H1 (cell line): ENCODE results near the gene MSI2. TPM values are rescaled to one million over a fixed set of nuclear protein-coding genes. Genes with fewer than 3 reads are reported as not detected.

Experiments
- FOSL1 ChIP-seq: IDR thresholded peaks from 2 replicates; pipeline ENCODE4 v1.6.1; 2011; ENCODE audit warnings: mild to moderate bottlenecking, low read depth, low read length, moderate library complexity; ENCODE audit not compliant: insufficient read depth
- GTF2F1 ChIP-seq: IDR thresholded peaks from 2 replicates; pipeline ENCODE4 v1.6.1; 2012; ENCODE audit warnings: low read depth, low read length, improper control_type of control experiment, borderline replicate concordance
- POLR2AphosphoS5 ChIP-seq: IDR thresholded peaks from 2 replicates; pipeline ENCODE4 v1.6.1; 2011; ENCODE audit warnings: low read depth, low read length
- POU5F1 ChIP-seq: IDR thresholded peaks from 2 replicates; pipeline ENCODE4 v1.6.1; 2011; ENCODE audit warnings: low read depth, mild to moderate bottlenecking, low read length, moderate library complexity
- SP4 ChIP-seq: IDR thresholded peaks from 2 replicates; pipeline ENCODE4 v1.6.1; 2012; ENCODE audit warnings: low read length, inconsistent platforms
- polyA plus RNA-seq, 7 experiments: library from polyadenylated mRNA; depleted of rRNA in 3 of 7; stranded (reverse) in 5 of 7; unstranded in 2 of 7; fragments of >200 nt in 5 of 7; fragments of 200-250 nt in 2 of 7; gene quantifications; 1 replicate in 5 of 7; 2 replicates in 1 of 7; 4 replicates in 1 of 7; pipeline versions ENCODE4 v1.2.1 to v1.2.3, GENCODE V29; 2011 to 2013; ENCODE audit warnings: missing spikeins in 2 of 7, mixed read lengths in 2 of 7
- total RNA-seq: library from RNA; stranded (reverse); fragmentation: NEBNext Ultra II Directional; extraction: Animal tissue kit (Norgen Biotek cat#: 25700); gene quantifications from 2 replicates; pipeline ENCODE4 v1.2.1, GENCODE V29; 2021

Gene MSI2
- total and polyA plus RNA-seq, 2 of the 8 experiments (the other 6 are each of a cell fraction or from before 2014, with no cell fraction given), result 36.7 to 80.6 TPM

DNA sequence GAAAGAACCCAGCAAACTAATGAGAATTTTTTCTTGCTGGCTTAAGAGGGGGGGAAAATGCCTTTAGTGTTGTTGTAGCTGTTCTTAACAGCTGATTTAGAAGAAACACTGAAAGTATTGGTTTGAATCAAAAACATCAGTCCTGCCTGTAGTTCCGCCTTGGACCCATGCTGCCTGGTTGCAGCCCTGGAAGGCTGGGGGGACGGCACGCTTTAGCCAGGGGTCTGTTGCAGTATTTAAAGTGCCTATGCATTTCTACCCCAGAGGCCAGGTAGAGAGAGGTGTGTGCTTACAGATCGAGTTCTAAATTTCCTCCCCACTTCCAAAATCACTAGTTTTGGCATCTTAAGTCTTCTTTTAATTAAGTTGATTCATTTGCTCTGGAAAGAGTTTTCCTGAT, 286.9 kb downstream of the MSI2 start (continued):
- TF ChIP-seq GTF2F1, result no peak
- no peak for TF ChIP-seq POLR2AphosphoS5
- TF ChIP-seq POU5F1, result no peak
- TF ChIP-seq SP4, result no peak
- no peak for TF ChIP-seq FOSL1
